Caki2 (cell line): ENCODE results near the gene FHOD3. TPM values are rescaled to one million over a fixed set of nuclear protein-coding genes. Genes with fewer than 3 reads are reported as not detected.

Source experiments
- DNase-seq: peaks from one replicate; pipeline ENCODE4 v3.0.0-alpha.2; 2015; ENCODE audit warnings: low read depth
- in situ Hi-C: cut with HindIII; loops from 2 replicates; pipeline ENCODE4 v1.10.0; 2016; ENCODE audit warnings: low sequenced_read_pairs, low pct_unique_long_range_greater_than_20kb, mixed read lengths
- total RNA-seq: library from RNA; depleted of rRNA; stranded (reverse); fragments of >200 nt; shearing (Covaris generic); gene quantifications from 2 replicates; pipeline ENCODE4 v1.2.3, GENCODE V29; 2014; ENCODE audit warnings: low replicate concordance

FHOD3 gene
- total RNA-seq, 1 experiment from 2014 or later, result 15.0 TPM

- no peak for DNase-seq
- in situ Hi-C loops, result no loop called here
Measured at GRCh38 chr18:36568487-36568886, 271.0 kb downstream of the FHOD3 start.

GRCh38 chr18:36572135-36572856 lies 274.8 kb downstream of the FHOD3 start:
- DNase-seq, result peak; percentile 43
- in situ Hi-C loops, result no loop called here

- in situ Hi-C loops, result no loop called here
- DNase-seq, result no peak
Measured at GRCh38 chr18:36576339-36576738, 278.8 kb downstream of the FHOD3 start.

GRCh38 chr18:36578871-36579710 lies 281.6 kb downstream of the FHOD3 start:
- in situ Hi-C loops, result no loop called here
- no peak for DNase-seq

- in situ Hi-C loops, result no loop called here
- no peak for DNase-seq
Measured at GRCh38 chr18:36580266-36580665, 282.8 kb downstream of the FHOD3 start.

- DNase-seq, result no peak
- in situ Hi-C loops, result no loop called here
Measured at GRCh38 chr18:36580874-36581750, 283.6 kb downstream of the FHOD3 start.

- in situ Hi-C loops, result no loop called here
- peak; percentile 2 for DNase-seq
Measured at GRCh38 chr18:36582988-36583745, 285.7 kb downstream of the FHOD3 start.

GRCh38 chr18:36589857-36590543 lies 292.5 kb downstream of the FHOD3 start:
- in situ Hi-C loops, result no loop called here
- DNase-seq, result no peak

- no peak for DNase-seq
- in situ Hi-C loops, result no loop called here
Measured at GRCh38 chr18:36590621-36591580, 293.4 kb downstream of the FHOD3 start.

- in situ Hi-C loops, result no loop called here
- no peak for DNase-seq
Measured at GRCh38 chr18:36592282-36592681, 294.8 kb downstream of the FHOD3 start.

- no peak for DNase-seq
- in situ Hi-C loops, result no loop called here
Measured at GRCh38 chr18:36593001-36593400, 295.5 kb downstream of the FHOD3 start.

GRCh38 chr18:36593641-36594040 lies 296.1 kb downstream of the FHOD3 start:
- DNase-seq, result no peak
- in situ Hi-C loops, result no loop called here

GRCh38 chr18:36594621-36595020 lies 297.1 kb downstream of the FHOD3 start:
- in situ Hi-C loops, result no loop called here
- DNase-seq, result no peak

GRCh38 chr18:36595046-36595817 lies 297.7 kb downstream of the FHOD3 start:
- no peak for DNase-seq
- in situ Hi-C loops, result no loop called here

- in situ Hi-C loops, result no loop called here
- DNase-seq, result no peak
Measured at GRCh38 chr18:36595818-36596215, 298.3 kb downstream of the FHOD3 start.

GRCh38 chr18:36597636-36598035 lies 300.1 kb downstream of the FHOD3 start:
- in situ Hi-C loops, result no loop called here
- DNase-seq, result no peak
